CD4-positive, alpha-beta T cell (primary cell): ENCODE results near the gene C11orf91. TPM values are rescaled to one million over a fixed set of nuclear protein-coding genes. Genes with fewer than 3 reads are reported as not detected.

Experiments used
- ATAC-seq: fragments of 200-7000 bp; cut with Tn5 transposase; one replicate; pipeline ENCODE4 v1.10.0; 2022; ENCODE audit warnings: mild to moderate bottlenecking; ENCODE audit not compliant: poor library complexity
- CTCF ChIA-PET: fragments of 350-600 bp; sonication (Branson Sonifier 250); formaldehyde crosslinking; loops from one replicate; lab custom pipeline; 2021; ENCODE audit warnings: antibody characterized with exemption, inconsistent platforms; lab: Charles Lee
- POLR2A ChIA-PET: fragments of 350-600 bp; sonication (Branson Sonifier 250); formaldehyde crosslinking; loops from one replicate; lab custom pipeline; 2021; ENCODE audit warnings: antibody characterized with exemption, inconsistent platforms; lab: Charles Lee
- DNase-seq, 14 experiments: peaks; one replicate each; pipeline ENCODE4 v3.0.0-alpha.2; 2013 to 2020; ENCODE audit warnings: mixed read lengths in 2 of 14
- H3K27ac ChIP-seq, 2 donors: one replicate each; pipeline versions ENCODE4 v1.5.1 to v1.7.0; 2013; ENCODE audit warnings: low read length in 2 of 2, low read depth in 1 of 2, mild to moderate bottlenecking in 1 of 2
- H3K27me3 ChIP-seq, 2 experiments: 1 replicate in 1 of 2; 2 replicates in 1 of 2; pipeline versions ENCODE4 v1.6.1 to v1.7.0; 2013; ENCODE audit warnings: low read length in 2 of 2, control low read depth in 1 of 2, mild to moderate bottlenecking in 1 of 2, moderate library complexity in 1 of 2; ENCODE audit not compliant: insufficient read depth in 2 of 2, control insufficient read depth in 1 of 2
- H3K36me3 ChIP-seq: one replicate; pipeline ENCODE4 v1.6.1; 2013; ENCODE audit warnings: low read length, control low read depth; ENCODE audit not compliant: insufficient read depth
- H3K4me1 ChIP-seq: one replicate; pipeline ENCODE4 v1.6.1; 2013; ENCODE audit warnings: low read length, control low read depth; ENCODE audit not compliant: insufficient read depth
- H3K4me3 ChIP-seq: one replicate; pipeline ENCODE4 v1.5.1; 2013; ENCODE audit warnings: mild to moderate bottlenecking, low read length, moderate library complexity
- H3K9me3 ChIP-seq, 2 experiments: 1 replicate in 1 of 2; 2 replicates in 1 of 2; pipeline versions ENCODE4 v1.6.1 to v1.7.0; 2013; ENCODE audit warnings: low read length in 2 of 2, mild to moderate bottlenecking in 2 of 2, control low read depth in 1 of 2, moderate library complexity in 1 of 2; ENCODE audit not compliant: control insufficient read depth in 1 of 2, insufficient read depth in 1 of 2
- H3K27ac Mint-ChIP-seq: one replicate; pipeline ENCODE4 v1.8.0; 2020; ENCODE audit warnings: mixed read lengths
- H3K27me3 Mint-ChIP-seq: one replicate; pipeline ENCODE4 v1.8.0; 2021; ENCODE audit warnings: mixed read lengths
- H3K36me3 Mint-ChIP-seq: one replicate; pipeline ENCODE4 v1.8.0; 2021; ENCODE audit warnings: low read depth, mixed read lengths
- H3K4me1 Mint-ChIP-seq: one replicate; pipeline ENCODE4 v1.8.0; 2021; ENCODE audit warnings: low read depth, mixed read lengths
- H3K4me3 Mint-ChIP-seq: one replicate; pipeline ENCODE4 v1.8.0; 2020; ENCODE audit warnings: mild to moderate bottlenecking, mixed read lengths
- H3K9me3 Mint-ChIP-seq: one replicate; pipeline ENCODE4 v1.8.0; 2020; ENCODE audit warnings: mixed read lengths
- CTCF ChIP-seq: fragments of 200-600 bp; IDR thresholded peaks from one replicate; pipeline ENCODE4 v1.8.0; 2022; ENCODE audit warnings: antibody characterized with exemption, mild to moderate bottlenecking
- intact Hi-C, 2 experiments: fragments of 100-400 bp; cut with DNase I in 1 of 2; cut with micrococcal nuclease in 1 of 2; formaldehyde crosslinking; loops; one replicate each; pipeline versions ENCODE4 v1.15.1 to v1.9.0; 2023 to 2025; cut with DNase I, micrococcal nuclease
- total RNA-seq, 174 experiments: library from RNA in 2 of 174; stranded (reverse) in 2 of 174; gene quantifications; one replicate each; pipeline ENCODE4 v1.2.3 and lab custom pipeline; 2021 to 2026

The C11orf91 gene
- total RNA-seq, 2 experiments from 2014 or later = 0.45 TPM; not detected in 1

- no peaks in the 10 kb centered on the region for H3K36me3 ChIP-seq
- intact Hi-C loops = no loop called here
- DNase-seq = no peak
- Mint-ChIP-seq H3K4me3 (no peak overlapping the region), H3K4me1 (no peaks in the 10 kb centered on the region), H3K9me3 (no peaks in the 10 kb centered on the region), H3K36me3 (no peaks in the 10 kb centered on the region), H3K27me3 (peaks cover 37% of the 10 kb centered on the region), H3K27ac (no peak overlapping the region)
- H3K27ac ChIP-seq = no peak overlapping the region
- CTCF ChIA-PET = no interaction called here
- no peak overlapping the region for H3K4me3 ChIP-seq
- POLR2A ChIA-PET = no interaction called here
- no peak for TF ChIP-seq CTCF
- no peak for ATAC-seq
- H3K27me3 ChIP-seq = peaks cover 0 to 2% of the 10 kb centered on the region in 2 experiments
- no peaks in the 10 kb centered on the region for H3K4me1 ChIP-seq
- no peaks in the 10 kb centered on the region for H3K9me3 ChIP-seq
Observed at GRCh38 chr11:33652930-33653329, 47.7 kb downstream of the C11orf91 start.

GRCh38 chr11:33652431-33652830, 48.2 kb downstream of the C11orf91 start:
- intact Hi-C loops = no loop called here
- Histone ChIP-seq H3K27me3 (peaks cover 0 to 2% of the 10 kb centered on the region in 2 experiments), H3K36me3 (no peaks in the 10 kb centered on the region), H3K4me1 (no peaks in the 10 kb centered on the region), H3K27ac (no peak overlapping the region), H3K4me3 (no peak overlapping the region), H3K9me3 (no peaks in the 10 kb centered on the region)
- no peaks in the 10 kb centered on the region for H3K36me3 Mint-ChIP-seq
- H3K9me3 Mint-ChIP-seq = no peaks in the 10 kb centered on the region
- no peak overlapping the region for H3K27ac Mint-ChIP-seq
- POLR2A ChIA-PET = no interaction called here
- DNase-seq = no peak
- peaks cover 37% of the 10 kb centered on the region for H3K27me3 Mint-ChIP-seq
- TF ChIP-seq CTCF = no peak
- H3K4me1 Mint-ChIP-seq = no peaks in the 10 kb centered on the region
- no peak for ATAC-seq
- no peak overlapping the region for H3K4me3 Mint-ChIP-seq
- CTCF ChIA-PET = no interaction called here

GRCh38 chr11:33651990-33652389, 48.6 kb downstream of the C11orf91 start:
- Mint-ChIP-seq H3K27ac (no peak overlapping the region), H3K36me3 (no peaks in the 10 kb centered on the region), H3K4me3 (no peak overlapping the region), H3K4me1 (no peaks in the 10 kb centered on the region), H3K27me3 (peaks cover 37% of the 10 kb centered on the region), H3K9me3 (no peaks in the 10 kb centered on the region)
- intact Hi-C loops = no loop called here
- ChIA-PET POLR2A (no interaction called here), CTCF (no interaction called here)
- no peak for TF ChIP-seq CTCF
- no peaks in the 10 kb centered on the region for H3K4me1 ChIP-seq
- peaks cover 0 to 2% of the 10 kb centered on the region in 2 experiments for H3K27me3 ChIP-seq
- no peak overlapping the region for H3K27ac ChIP-seq
- no peaks in the 10 kb centered on the region for H3K36me3 ChIP-seq
- no peak for ATAC-seq
- no peak for DNase-seq
- no peaks in the 10 kb centered on the region for H3K9me3 ChIP-seq
- no peak overlapping the region for H3K4me3 ChIP-seq
